Pulmonary artery endothelial cell (primary cell): Measurements from ENCODE around the gene AP3S2. TPM values are rescaled to one million over a fixed set of nuclear protein-coding genes. Genes with fewer than 3 reads are reported as not detected.
"Not testable (repeated sequence)": the region's sequence is repeated elsewhere in the genome, so short reads cannot be mapped to it uniquely, and the experiment has no call there.

Experiments used
- DNase-seq: peaks from one replicate; pipeline ENCODE4 v3.0.0-alpha.2; 2011; ENCODE audit warnings: low read depth, low spot score
- total RNA-seq: library from RNA; depleted of rRNA; stranded (reverse); fragments of >200 nt; gene quantifications from 2 replicates; pipeline ENCODE4 v1.2.3, GENCODE V29; 2014

The AP3S2 gene
- total RNA-seq, 1 donor from 2014 or later, result 19.5 TPM

- no peak for DNase-seq
Measured at GRCh38 chr15:89903858-89904130, 10.0 kb upstream of the AP3S2 start.

DNA sequence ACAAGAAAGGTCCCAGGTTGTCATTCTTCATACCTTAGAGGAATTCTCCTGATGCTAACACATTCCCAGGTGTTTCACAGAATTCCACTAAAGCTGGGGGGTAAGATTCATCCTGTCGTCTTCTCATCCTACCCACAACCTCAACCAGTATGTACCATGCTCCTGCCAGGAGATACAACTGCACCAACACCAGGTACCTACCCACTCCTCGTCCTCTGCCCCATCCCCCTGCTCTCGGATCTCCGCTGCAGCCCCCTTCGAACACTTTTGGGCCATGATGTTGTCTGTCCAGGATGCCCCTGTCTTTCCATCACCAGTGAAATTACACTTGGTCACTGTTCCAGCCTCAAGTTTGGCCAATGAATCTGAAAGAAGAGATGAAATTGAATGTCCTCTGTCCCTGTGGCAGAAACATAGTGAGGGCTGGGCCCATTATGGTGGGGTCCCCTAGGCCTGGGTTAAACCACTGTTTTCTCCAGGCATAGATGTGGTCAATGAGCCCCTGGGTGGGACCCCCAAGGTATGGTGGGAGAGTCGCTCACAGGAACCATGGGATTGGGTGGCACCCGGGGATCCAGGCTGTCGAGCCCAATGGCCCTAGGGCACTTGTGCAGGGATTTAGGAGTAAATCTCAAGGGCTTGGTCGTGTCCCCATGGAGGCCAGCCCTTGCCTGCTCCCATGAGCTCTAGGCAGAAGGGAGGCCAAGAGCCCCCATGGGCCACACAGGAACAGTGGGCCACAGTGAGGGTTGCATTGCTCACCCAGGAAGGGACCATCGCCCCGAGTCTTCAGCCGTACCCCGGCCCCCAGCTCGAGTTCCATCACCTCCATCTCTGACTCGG is 9.4 kb upstream of the AP3S2 start:
- no peak for DNase-seq

DNA sequence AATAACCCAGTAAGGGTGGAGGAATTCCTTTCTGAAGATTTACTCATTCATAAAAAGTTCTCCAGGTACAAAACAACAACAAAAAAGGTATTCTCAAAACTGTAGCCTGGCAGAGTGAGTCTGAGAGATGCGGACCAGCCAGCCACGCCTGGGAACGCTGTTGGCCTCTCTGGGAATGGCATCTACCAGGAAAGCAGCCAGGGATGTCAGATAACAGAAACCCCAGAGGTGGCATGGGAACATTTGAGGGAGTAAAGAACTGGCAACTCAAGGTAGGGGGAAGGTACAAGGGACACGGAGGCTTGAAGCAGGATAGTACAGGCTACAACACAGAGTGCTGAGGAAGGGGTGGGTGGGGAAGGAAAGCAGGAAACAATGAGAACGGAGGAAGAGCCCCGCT is 7.1 kb upstream of the AP3S2 start:
- no peak for DNase-seq

DNA sequence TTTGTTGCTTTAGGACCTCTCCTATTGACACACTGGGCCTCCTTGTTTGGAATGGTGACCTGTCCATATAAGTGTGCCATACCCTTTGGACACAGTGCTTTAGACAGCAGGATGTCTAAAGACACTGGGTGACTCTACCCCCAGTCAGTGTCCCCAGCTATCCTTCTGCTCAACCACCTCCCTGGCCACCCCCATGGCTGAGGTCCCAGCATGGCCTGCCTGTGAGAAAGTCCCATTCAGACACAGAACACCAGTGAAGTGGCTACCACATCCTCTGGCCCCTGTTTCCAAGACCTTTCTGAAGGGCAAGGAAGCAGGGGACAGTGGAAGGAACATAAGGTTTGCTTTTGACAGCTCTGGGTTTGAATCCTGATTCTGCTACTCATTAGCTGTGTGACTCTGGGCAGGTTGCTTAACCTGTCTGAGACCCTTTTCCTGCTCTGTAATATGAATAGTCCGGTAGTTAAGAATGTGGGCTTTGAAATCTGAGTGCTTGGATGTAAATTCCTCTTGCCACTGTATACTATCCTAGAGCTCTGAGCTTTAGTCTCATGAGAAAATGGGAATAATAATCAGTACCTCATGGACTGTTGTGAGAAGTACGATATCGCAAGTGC is 6.3 kb upstream of the AP3S2 start:
- no peak for DNase-seq

GRCh38 chr15:89899295-89899945 is 5.6 kb upstream of the AP3S2 start:
- DNase-seq, result no peak

- DNase-seq, result no peak
Measured at GRCh38 chr15:89898614-89899294, 5.0 kb upstream of the AP3S2 start.

DNA sequence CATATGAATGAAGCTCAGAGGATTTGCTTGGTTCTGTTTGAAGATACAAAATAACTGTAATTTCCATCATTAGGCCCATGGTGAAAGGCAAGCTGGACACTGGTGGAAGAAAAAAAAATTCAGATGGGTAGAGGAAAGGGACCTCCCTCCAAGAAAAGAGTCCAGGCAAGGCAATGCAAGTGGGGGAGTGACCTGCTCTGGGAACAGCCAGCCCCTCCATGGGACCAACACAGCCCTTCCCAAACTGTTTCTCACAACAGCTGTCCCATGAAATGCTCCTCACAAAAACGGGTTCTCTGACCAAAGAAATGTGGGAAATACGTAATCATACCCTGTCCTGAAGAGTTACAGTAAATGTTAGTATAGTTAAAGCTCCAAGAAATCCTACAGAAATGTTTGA is 4.4 kb upstream of the AP3S2 start:
- DNase-seq, result no peak

- no peak for DNase-seq
Measured at GRCh38 chr15:89893027-89893426, 767 bp downstream of the AP3S2 start.

- no peak for DNase-seq
Measured at GRCh38 chr15:89888214-89888804, 5.5 kb downstream of the AP3S2 start.

DNA sequence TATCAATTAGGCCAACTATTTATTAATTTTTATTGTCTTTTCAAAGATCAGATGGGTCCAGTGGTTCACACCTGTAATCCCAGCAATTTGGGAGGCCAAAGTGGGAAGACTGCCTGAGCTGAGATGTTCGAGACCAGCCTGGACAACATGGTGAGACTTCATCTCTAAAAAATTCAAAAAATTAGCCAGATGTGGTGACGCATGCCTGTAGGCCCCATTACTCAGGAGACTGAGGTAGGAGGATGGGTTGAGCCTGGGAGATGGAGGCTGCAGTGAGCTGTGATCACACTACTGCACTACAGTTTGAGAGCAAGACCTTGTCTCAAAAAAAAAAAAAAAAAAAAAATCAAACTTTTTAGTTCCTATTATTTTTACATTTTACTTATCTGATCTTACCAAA is 8.2 kb downstream of the AP3S2 start:
- no peak for DNase-seq

DNA sequence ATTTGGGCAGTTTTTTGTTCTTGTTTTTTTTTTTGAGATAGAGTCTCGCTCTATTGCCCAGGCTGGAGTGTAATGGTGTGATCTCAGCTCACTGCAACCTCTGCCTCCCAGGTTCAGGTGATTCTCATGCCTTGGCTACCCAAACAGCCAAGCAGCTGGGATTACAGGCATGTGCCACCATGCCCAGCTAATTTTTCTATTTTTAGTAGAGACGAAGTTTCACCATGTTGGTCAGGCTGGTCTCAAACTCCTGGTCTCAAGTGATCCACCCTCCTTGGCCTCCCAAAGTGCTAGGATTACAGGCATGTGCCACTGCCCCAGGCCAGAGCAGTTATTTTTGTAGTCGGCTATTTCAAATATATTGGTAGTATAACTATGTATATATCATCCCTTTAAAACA is 8.6 kb downstream of the AP3S2 start:
- not testable (repeated sequence) for DNase-seq

DNA sequence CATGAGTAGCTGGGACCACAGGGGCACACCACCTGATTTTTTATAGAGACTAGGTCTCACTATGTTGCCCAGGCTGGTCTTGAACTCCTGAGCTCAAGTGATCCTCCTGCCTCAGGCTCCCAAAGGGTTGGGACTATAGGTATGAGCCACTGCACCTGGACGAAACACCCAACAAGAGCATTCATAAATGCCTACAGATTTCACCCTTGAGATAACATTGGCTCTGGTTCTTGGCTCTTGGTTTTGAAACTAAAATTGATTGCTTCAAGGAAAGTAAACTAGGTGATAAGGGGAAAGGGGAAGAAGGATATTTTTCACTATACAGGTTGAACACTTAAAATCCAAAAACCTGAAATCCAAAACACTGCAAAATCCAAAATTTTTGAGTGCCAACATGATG is 10.3 kb downstream of the AP3S2 start:
- DNase-seq, result no peak

GRCh38 chr15:89880727-89881126 is 13.1 kb downstream of the AP3S2 start:
- no peak for DNase-seq

- DNase-seq, result no peak
Measured at GRCh38 chr15:89878323-89878722, 15.5 kb downstream of the AP3S2 start.

DNA sequence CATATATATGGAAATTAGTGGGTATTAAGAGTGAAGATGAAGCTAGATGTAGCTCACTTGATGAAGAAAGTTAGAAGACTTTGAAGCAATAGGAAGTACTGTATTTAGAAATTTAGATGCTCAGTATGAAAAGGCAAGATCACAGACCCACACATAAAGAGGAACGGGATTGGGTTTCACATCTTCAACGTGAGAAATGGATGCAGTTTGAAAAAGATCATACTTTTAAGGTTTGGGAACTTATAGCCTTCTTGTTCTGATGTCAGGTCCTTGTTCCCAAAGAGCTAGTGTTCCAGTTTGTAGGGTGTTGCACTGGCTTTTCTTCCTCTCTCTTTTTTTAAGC is 16.7 kb downstream of the AP3S2 start:
- DNase-seq, result no peak

GRCh38 chr15:89876396-89877082 is 17.3 kb downstream of the AP3S2 start:
- DNase-seq, result no peak

GRCh38 chr15:89875741-89876140 is 18.1 kb downstream of the AP3S2 start:
- DNase-seq, result no peak

GRCh38 chr15:89874926-89875564 is 18.7 kb downstream of the AP3S2 start:
- no peak for DNase-seq

DNA sequence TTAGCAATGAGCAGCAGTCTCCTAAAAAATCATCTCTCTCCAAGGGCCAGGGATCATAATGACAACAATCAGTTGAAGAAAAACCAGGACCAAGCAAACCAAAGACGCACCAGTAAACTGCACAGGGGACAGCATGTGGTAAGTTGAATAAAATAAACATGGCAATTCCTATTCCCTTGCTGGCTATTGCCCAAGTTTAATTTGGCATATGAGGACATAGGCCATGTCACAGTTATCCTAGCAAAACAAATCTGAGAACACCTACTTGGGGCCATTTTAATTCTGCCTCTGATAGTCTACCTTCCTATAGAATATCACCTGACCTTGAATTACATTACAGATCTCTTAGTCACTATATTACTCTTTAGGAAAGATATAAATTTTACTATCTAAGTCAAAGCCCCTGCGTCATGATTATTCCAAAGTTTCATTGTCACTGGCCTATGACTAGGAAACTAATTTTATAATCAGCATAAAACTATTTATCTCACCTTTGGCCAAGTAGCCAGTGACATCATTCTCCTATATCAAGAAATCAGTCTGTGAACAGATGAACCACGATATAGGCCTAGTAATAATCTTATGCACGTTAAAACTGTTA is 23.0 kb downstream of the AP3S2 start:
- no peak for DNase-seq

DNA sequence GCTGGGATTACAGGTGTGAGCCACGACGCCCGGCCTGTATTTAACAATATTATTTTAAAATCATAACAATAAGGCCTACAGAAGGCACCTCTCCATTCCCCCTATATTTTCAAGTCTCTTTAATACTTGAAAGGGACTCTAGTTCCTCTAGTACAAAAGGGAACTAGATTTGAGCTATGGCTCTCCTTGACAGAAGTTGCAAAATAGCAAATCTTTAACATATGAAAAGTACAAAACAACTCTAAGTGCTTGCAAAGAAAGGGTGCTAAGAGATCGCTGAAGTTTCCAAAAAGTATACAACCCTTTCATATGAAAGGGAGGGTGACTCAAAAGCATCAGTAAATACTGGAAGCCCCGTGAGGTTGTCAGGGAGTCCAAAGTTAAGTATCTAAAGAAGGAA is 23.8 kb downstream of the AP3S2 start:
- no peak for DNase-seq

GRCh38 chr15:89869490-89869889 is 24.3 kb downstream of the AP3S2 start:
- not testable (repeated sequence) for DNase-seq
